ENCODE data around the gene CRYBB1.

CRYBB1 gene

DNA sequence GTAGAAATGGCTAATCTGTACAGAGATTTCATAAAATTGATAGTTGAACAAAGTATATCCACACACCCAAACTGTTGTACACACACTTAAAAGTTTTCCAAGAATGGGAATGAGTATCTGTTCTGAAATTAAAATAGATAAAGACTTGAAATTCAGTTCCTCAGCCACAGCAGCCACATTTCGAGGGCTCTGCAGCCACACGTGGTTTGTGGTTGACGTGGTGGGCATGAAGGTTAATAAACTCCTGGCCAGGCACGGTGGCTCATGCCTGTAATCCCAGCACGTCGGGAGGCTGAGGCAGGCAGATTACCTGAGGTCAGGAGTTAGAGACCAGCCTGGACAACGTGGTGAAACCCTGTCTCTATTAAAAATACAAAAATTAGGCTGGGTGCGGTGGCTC lies 51.9 kb downstream of the CRYBB1 start:
- Histone ChIP-seq H3K9me3 (replicated peaks; ENCODE audit: insufficient read depth, low read length) (no peaks in the 10 kb centered on the region), H3K9me2 (replicated peaks; ENCODE audit: insufficient read depth, low read length) (no peaks in the 10 kb centered on the region), H3K27ac (ENCODE audit: low read length) (no peak overlapping the region), H3K4me2 (ENCODE audit: low read depth, low read length) (no peak overlapping the region), H3K27me3 (replicated peaks; ENCODE audit: insufficient read depth, low read length) (no peaks in the 10 kb centered on the region), H3F3A (ENCODE audit: insufficient read depth, low read length) (no peaks in the 10 kb centered on the region), H2AFZ (ENCODE audit: low read length) (no peak overlapping the region), H3K4me1 (ENCODE audit: low read length) (peaks cover 7% of the 10 kb centered on the region; the same call in 1 of the 2 replicates), H4K20me1 (ENCODE audit: insufficient read depth, low read length) (peaks cover 40% of the 10 kb centered on the region), H3K9ac (ENCODE audit: low read length) (no peak overlapping the region), H3K4me3 (ENCODE audit: low read length) (no peak overlapping the region), H3K36me3 (replicated peaks; ENCODE audit: insufficient read depth, low read length) (peaks cover 10% of the 10 kb centered on the region; the same call in 1 of the 2 replicates), H3K79me2 (ENCODE audit: low read length) (peaks cover 98% of the 10 kb centered on the region)
- no peak for DNase-seq
- TF ChIP-seq, protein P1, sequence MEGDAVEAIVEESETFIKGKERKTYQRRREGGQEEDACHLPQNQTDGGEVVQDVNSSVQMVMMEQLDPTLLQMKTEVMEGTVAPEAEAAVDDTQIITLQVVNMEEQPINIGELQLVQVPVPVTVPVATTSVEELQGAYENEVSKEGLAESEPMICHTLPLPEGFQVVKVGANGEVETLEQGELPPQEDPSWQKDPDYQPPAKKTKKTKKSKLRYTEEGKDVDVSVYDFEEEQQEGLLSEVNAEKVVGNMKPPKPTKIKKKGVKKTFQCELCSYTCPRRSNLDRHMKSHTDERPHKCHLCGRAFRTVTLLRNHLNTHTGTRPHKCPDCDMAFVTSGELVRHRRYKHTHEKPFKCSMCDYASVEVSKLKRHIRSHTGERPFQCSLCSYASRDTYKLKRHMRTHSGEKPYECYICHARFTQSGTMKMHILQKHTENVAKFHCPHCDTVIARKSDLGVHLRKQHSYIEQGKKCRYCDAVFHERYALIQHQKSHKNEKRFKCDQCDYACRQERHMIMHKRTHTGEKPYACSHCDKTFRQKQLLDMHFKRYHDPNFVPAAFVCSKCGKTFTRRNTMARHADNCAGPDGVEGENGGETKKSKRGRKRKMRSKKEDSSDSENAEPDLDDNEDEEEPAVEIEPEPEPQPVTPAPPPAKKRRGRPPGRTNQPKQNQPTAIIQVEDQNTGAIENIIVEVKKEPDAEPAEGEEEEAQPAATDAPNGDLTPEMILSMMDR (IDR thresholded peaks at IDR 0.05; ENCODE audit: low read length): no peak
- TF ChIP-seq EZH2 (optimal IDR thresholded peaks at IDR 0.05; ENCODE audit: low read depth, low read length): no peak
- TF ChIP-seq EZH2phosphoT487 (IDR thresholded peaks at IDR 0.05; ENCODE audit: low read length): no peak

DNA sequence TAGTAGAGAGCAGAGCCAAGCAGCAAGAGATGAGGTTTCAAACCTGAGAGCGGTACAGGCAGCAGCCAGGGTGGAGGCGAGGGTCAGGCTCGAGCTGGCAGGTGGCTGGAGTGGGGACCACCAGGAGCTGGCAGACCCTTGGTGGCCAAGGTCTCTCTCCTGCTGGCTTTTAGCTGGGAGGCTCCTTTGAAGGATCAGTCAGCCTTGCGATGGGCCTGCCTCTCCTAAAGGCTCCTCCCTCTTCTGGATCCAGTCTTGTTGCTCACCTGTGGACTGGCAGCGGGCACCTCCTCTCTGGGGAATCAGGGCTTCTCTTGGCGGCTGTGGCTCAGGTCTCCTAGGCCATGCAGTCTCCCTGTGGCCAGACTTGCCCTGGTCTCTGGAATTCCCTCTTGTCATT lies 52.6 kb downstream of the CRYBB1 start:
- Histone ChIP-seq H3K4me2 (ENCODE audit: low read depth, low read length) (no peak overlapping the region), H3K9me2 (replicated peaks; ENCODE audit: insufficient read depth, low read length) (no peaks in the 10 kb centered on the region), H3K4me3 (ENCODE audit: low read length) (no peak overlapping the region), H3K27me3 (replicated peaks; ENCODE audit: insufficient read depth, low read length) (no peaks in the 10 kb centered on the region), H4K20me1 (ENCODE audit: insufficient read depth, low read length) (peaks cover 37% of the 10 kb centered on the region), H3F3A (ENCODE audit: insufficient read depth, low read length) (no peaks in the 10 kb centered on the region), H2AFZ (ENCODE audit: low read length) (no peak overlapping the region), H3K9me3 (replicated peaks; ENCODE audit: insufficient read depth, low read length) (no peaks in the 10 kb centered on the region), H3K79me2 (ENCODE audit: low read length) (peaks cover 98% of the 10 kb centered on the region), H3K36me3 (replicated peaks; ENCODE audit: insufficient read depth, low read length) (peaks cover 10% of the 10 kb centered on the region; the same call in 1 of the 2 replicates), H3K9ac (ENCODE audit: low read length) (no peak overlapping the region), H3K4me1 (ENCODE audit: low read length) (peaks cover 7% of the 10 kb centered on the region; the same call in 1 of the 2 replicates), H3K27ac (ENCODE audit: low read length) (no peak overlapping the region)
- no peak for DNase-seq
- TF ChIP-seq EZH2phosphoT487 (IDR thresholded peaks at IDR 0.05; ENCODE audit: low read length): no peak
- TF ChIP-seq EZH2 (optimal IDR thresholded peaks at IDR 0.05; ENCODE audit: low read depth, low read length): no peak
- TF ChIP-seq, protein P1 (IDR thresholded peaks at IDR 0.05; ENCODE audit: low read length): no peak

DNA sequence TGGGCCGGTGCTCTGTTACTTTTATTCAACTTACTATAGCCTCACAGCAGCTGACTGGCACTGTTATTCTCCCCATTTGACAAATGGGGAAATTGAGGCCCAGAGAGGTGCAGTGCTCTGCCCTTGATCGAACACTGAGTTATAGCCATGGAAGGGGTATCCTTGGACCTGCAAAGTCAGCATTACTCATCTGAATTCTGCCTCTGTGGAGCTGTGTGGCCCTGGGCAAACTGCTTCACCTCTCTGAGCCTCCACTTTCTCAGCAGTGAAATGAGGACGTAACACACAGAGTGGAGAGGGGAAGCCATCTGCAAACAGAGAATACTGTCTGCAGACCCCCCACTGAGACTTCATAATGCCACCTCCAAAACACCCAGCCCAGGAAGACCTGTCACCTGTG lies 53.2 kb downstream of the CRYBB1 start:
- peaks cover 11% of the 10 kb centered on the region; the same call in 1 of the 2 replicates for H3K36me3 ChIP-seq (replicated peaks; ENCODE audit: insufficient read depth, low read length)
- H3F3A ChIP-seq (ENCODE audit: insufficient read depth, low read length): peaks cover 1% of the 10 kb centered on the region; the same call in 1 of the 2 replicates
- H2AFZ ChIP-seq (ENCODE audit: low read length): no peak overlapping the region
- H3K4me3 ChIP-seq (ENCODE audit: low read length): no peak overlapping the region
- no peak overlapping the region for H3K4me2 ChIP-seq (ENCODE audit: low read depth, low read length)
- no peaks in the 10 kb centered on the region for H3K9me2 ChIP-seq (replicated peaks; ENCODE audit: insufficient read depth, low read length)
- no peak overlapping the region for H3K9ac ChIP-seq (ENCODE audit: low read length)
- DNase-seq: no peak
- H4K20me1 ChIP-seq (ENCODE audit: insufficient read depth, low read length): peaks cover 38% of the 10 kb centered on the region
- H3K4me1 ChIP-seq (ENCODE audit: low read length): peaks cover 7% of the 10 kb centered on the region; the same call in 1 of the 2 replicates
- peaks cover 99% of the 10 kb centered on the region for H3K79me2 ChIP-seq (ENCODE audit: low read length)
- H3K27me3 ChIP-seq (replicated peaks; ENCODE audit: insufficient read depth, low read length): no peaks in the 10 kb centered on the region
- no peaks in the 10 kb centered on the region for H3K9me3 ChIP-seq (replicated peaks; ENCODE audit: insufficient read depth, low read length)
- TF ChIP-seq EZH2phosphoT487 (IDR thresholded peaks at IDR 0.05; ENCODE audit: low read length) (no peak), EZH2 (optimal IDR thresholded peaks at IDR 0.05; ENCODE audit: low read depth, low read length) (no peak)
- TF ChIP-seq, protein P1 (IDR thresholded peaks at IDR 0.05; ENCODE audit: low read length): no peak
- H3K27ac ChIP-seq (ENCODE audit: low read length): no peak overlapping the region

All from MM.1S (cell line).